Hepatocyte (in vitro differentiated cells): ENCODE results near the gene KRTAP10-8. TPM values are rescaled to one million over a fixed set of nuclear protein-coding genes. Genes with fewer than 3 reads are reported as not detected.
"Not testable (repeated sequence)": the region's sequence is repeated elsewhere in the genome, so short reads cannot be mapped to it uniquely, and the experiment has no call there.

Experiments used
- DNase-seq: peaks from one replicate; pipeline ENCODE4 v3.0.0-alpha.2; 2016; ENCODE audit warnings: low spot score
- H2AFZ ChIP-seq: fragments of 200-600 bp; sonication (generic); 2 replicates; pipeline ENCODE4 v1.6.0; 2016; ENCODE audit warnings: antibody characterized with exemption, mild to moderate bottlenecking
- H3K27ac ChIP-seq: fragments of 200-600 bp; sonication (generic); 2 replicates; pipeline ENCODE4 v1.5.1; 2016; ENCODE audit warnings: mild to moderate bottlenecking
- H3K27me3 ChIP-seq: fragments of 200-600 bp; sonication (generic); 2 replicates; pipeline ENCODE4 v1.6.1; 2016
- H3K36me3 ChIP-seq: fragments of 200-600 bp; sonication (generic); replicated peaks from 2 replicates; pipeline ENCODE4 v1.5.1; 2016; ENCODE audit warnings: low read depth; ENCODE audit not compliant: insufficient read depth
- H3K4me1 ChIP-seq: fragments of 200-600 bp; sonication (generic); 2 replicates; pipeline ENCODE4 v1.5.1; 2016; ENCODE audit warnings: mild to moderate bottlenecking, moderate library complexity; ENCODE audit not compliant: insufficient read depth
- H3K4me2 ChIP-seq: fragments of 200-600 bp; sonication (generic); 2 replicates; pipeline ENCODE4 v1.6.0; 2016
- H3K4me3 ChIP-seq: fragments of 200-600 bp; sonication (generic); 2 replicates; pipeline ENCODE4 v1.5.1; 2016; ENCODE audit warnings: mild to moderate bottlenecking
- H3K79me2 ChIP-seq: fragments of 200-600 bp; sonication (generic); 2 replicates; pipeline ENCODE4 v1.6.0; 2017; ENCODE audit warnings: mild to moderate bottlenecking
- H3K9me2 ChIP-seq: fragments of 200-600 bp; sonication (generic); replicated peaks from 2 replicates; pipeline ENCODE4 v1.6.0; 2017; ENCODE audit warnings: mild to moderate bottlenecking; ENCODE audit not compliant: insufficient read depth
- H3K9me3 ChIP-seq: fragments of 200-600 bp; sonication (generic); 2 replicates; pipeline ENCODE4 v1.5.1; 2016; ENCODE audit warnings: low read depth, mild to moderate bottlenecking
- H4K20me1 ChIP-seq: fragments of 200-600 bp; sonication (generic); 2 replicates; pipeline ENCODE4 v1.6.0; 2016; ENCODE audit warnings: mild to moderate bottlenecking; ENCODE audit not compliant: insufficient read depth, poor library complexity, severe bottlenecking
- EZH2 ChIP-seq: fragments of 200-600 bp; sonication (generic); IDR thresholded peaks from 2 replicates; pipeline ENCODE4 v1.6.1; 2016; ENCODE audit warnings: antibody characterized with exemption, mild to moderate bottlenecking, borderline replicate concordance
- EZH2phosphoT487 ChIP-seq: fragments of 200-600 bp; sonication (generic); IDR thresholded peaks from one replicate; pipeline ENCODE4 v1.6.1; 2018; ENCODE audit warnings: antibody characterized with exemption, mild to moderate bottlenecking, low read depth, moderate library complexity; ENCODE audit not compliant: unreplicated experiment, severe bottlenecking
- WGBS: methylation state at CpG from one replicate; pipeline ENCODE4 v1.1.6; 2016; ENCODE audit warnings: low lambda C conversion rate; ENCODE audit errors: missing lambda C conversion rate; 5-methylcytosine and 5-hydroxymethylcytosine counted together
- polyA plus RNA-seq: library from polyadenylated mRNA; unstranded; fragments of >200 nt; fragmentation: Nextera tagmentation; extraction: Ambion mirVana; gene quantifications from 2 replicates; pipeline ENCODE4 v1.2.1, GENCODE V29; 2016
- total RNA-seq: library from RNA; depleted of rRNA; stranded (reverse); fragments of >200 nt; gene quantifications from 2 replicates; pipeline ENCODE4 v1.2.3, GENCODE V29; 2014
- TF ChIP-seq, protein P1 (sequence below): fragments of 200-600 bp; sonication (generic); IDR thresholded peaks from 2 replicates; pipeline ENCODE4 v1.5.1; 2016; ENCODE audit warnings: antibody characterized with exemption, mild to moderate bottlenecking; ENCODE audit not compliant: poor library complexity

KRTAP10-8 gene
- total and polyA plus RNA-seq, 2 experiments from 2014 or later = not detected

DNA sequence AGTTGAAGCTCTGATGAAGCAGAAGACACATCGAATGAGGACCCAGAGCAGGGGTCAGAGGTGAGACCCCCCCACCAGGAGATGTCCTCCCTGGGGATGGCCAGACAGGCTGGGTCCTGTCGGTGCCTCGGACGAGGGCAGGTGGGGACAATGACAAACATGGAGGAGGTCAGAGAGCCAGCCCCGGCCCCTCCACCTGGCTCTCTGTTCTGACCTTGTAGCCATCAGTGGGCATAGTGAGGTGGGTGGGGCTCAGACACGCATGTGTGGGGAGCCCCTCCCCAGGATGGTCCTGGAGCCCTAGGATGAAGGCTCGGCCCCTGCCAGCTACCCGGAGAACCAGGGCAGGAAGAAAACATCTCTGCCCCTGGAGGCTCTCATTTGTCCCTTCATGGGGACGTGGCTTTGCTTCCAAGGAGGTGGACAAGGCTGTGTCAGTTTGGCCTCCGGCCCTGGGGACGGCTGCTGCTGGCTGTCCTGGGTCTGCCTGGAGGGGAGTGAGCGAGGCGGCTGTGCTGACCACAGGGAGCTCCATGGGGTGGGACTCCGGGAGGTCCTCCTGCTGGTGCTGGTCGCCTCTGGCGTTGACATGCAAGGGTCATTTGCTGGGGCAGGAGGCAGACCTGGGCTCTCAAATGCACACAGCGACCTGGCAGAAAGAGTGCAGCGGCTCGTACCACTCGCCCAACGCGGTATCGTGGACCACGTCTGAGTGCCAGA, 22.1 kb upstream of the KRTAP10-8 start:
- Histone ChIP-seq H3K36me3 (no peaks in the 10 kb centered on the region), H2AFZ (no peak overlapping the region), H3K79me2 (no peaks in the 10 kb centered on the region), H3K27me3 (no peaks in the 10 kb centered on the region), H3K4me3 (no peak overlapping the region), H3K27ac (no peak overlapping the region), H3K9me3 (no peaks in the 10 kb centered on the region), H3K4me1 (peaks cover 7% of the 10 kb centered on the region), H4K20me1 (no peaks in the 10 kb centered on the region), H3K9me2 (no peaks in the 10 kb centered on the region), H3K4me2 (no peak overlapping the region)
- DNase-seq = no peak
- TF ChIP-seq EZH2 = no peak
- TF ChIP-seq, protein P1, sequence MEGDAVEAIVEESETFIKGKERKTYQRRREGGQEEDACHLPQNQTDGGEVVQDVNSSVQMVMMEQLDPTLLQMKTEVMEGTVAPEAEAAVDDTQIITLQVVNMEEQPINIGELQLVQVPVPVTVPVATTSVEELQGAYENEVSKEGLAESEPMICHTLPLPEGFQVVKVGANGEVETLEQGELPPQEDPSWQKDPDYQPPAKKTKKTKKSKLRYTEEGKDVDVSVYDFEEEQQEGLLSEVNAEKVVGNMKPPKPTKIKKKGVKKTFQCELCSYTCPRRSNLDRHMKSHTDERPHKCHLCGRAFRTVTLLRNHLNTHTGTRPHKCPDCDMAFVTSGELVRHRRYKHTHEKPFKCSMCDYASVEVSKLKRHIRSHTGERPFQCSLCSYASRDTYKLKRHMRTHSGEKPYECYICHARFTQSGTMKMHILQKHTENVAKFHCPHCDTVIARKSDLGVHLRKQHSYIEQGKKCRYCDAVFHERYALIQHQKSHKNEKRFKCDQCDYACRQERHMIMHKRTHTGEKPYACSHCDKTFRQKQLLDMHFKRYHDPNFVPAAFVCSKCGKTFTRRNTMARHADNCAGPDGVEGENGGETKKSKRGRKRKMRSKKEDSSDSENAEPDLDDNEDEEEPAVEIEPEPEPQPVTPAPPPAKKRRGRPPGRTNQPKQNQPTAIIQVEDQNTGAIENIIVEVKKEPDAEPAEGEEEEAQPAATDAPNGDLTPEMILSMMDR = no peak
- TF ChIP-seq EZH2phosphoT487 = no peak
- 93% methylated on average over 24 of the region's 24 CpGs for WGBS

DNA sequence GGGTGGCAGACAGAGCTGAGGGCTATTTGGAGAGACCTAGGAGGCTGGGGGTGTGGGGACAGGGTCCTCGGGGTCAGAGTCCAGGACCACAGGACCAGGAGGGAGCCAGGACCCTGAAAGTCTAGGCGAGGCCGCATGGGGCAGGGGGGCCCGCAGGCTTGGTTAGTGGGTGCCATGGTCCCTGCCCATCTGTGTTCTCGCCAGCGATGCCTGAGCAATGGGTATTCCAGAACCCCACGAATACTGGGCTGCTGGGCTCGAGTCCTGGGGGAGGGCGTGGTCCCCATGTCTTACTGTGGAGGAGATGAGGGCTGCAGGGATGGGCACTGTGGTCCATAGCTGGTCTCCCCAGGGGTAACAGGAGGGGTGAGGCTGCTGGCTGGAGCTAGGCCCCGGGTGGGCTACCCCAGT, 21.6 kb upstream of the KRTAP10-8 start:
- H3K9me2 ChIP-seq = no peaks in the 10 kb centered on the region
- no peak for DNase-seq
- H3K27me3 ChIP-seq = no peaks in the 10 kb centered on the region
- no peaks in the 10 kb centered on the region for H3K79me2 ChIP-seq
- H3K36me3 ChIP-seq = no peaks in the 10 kb centered on the region
- peaks cover 7% of the 10 kb centered on the region for H3K4me1 ChIP-seq
- H3K9me3 ChIP-seq = no peaks in the 10 kb centered on the region
- no peak overlapping the region for H2AFZ ChIP-seq
- no peak overlapping the region for H3K4me2 ChIP-seq
- 96% methylated on average over 10 of the region's 10 CpGs for WGBS
- no peak overlapping the region for H3K27ac ChIP-seq
- TF ChIP-seq EZH2phosphoT487 = no peak
- TF ChIP-seq EZH2 = no peak
- TF ChIP-seq, protein P1 = no peak
- no peak overlapping the region for H3K4me3 ChIP-seq
- no peaks in the 10 kb centered on the region for H4K20me1 ChIP-seq

DNA sequence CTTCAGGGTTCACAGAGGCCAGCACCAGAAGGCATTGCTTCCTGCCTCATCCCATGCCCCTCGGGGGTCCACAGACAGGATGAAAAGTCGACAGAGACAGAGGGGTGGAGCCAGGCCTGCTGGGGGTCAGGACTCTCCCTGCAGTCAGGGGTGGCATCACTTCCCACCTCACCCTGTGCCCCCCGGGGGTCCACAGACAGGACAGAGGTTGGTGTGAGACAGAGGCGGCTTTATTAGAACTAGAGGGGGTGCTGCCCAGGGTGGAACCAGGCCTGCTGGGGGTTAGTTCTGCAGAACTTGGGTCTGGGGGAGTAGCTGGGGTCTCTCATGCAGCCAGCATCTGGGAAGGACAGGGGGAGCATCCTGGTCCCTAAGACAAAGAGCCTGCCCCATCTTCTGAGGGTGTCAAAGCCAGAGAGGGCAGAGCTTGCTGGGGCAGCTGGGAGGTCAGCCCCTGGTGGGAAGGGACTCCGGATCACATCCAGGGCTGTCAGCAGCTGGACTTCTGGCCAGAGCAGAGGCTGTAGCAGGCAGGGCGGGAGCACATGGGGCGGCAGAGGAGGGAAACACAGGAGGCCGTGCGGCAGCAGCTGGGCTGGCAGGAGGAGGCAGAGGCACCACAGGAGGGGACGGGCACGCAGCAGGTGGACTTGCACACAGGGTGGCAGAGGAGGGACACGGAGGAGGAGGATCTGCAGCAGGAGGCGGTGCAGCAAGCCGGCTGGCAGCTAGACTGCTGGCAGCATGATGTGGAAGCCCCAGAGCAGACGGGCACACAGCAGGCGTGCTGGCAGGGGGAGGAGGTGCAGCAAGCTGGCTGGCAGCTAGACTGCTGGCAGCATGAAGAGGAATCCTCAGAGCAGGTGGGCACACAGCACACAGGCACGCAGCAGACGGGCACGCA, 20.7 kb upstream of the KRTAP10-8 start:
- not testable (repeated sequence) for H4K20me1 ChIP-seq, H3K4me3 ChIP-seq, H3K36me3 ChIP-seq, H3K4me2 ChIP-seq, H3K27ac ChIP-seq, H3K27me3 ChIP-seq, H3K79me2 ChIP-seq, H3K4me1 ChIP-seq, H3K9me3 ChIP-seq, DNase-seq, H2AFZ ChIP-seq, H3K9me2 ChIP-seq
- 89% methylated on average over 17 of the region's 19 CpGs for WGBS

DNA sequence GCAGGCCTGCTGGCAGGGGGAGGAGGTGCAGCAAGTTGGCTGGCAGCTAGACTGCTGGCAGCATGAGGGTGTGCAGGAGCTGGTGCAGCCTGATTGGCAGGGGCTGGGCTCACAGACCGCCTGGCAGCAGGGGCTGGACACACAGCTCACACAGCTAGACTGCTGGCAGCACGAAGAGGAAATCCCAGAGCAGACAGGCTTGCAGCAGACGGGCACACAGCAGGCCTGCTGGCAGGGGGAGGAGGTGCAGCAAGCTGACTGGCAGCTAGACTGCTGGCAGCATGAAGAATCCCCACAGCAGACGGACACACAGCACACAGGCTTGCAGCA, 20.1 kb upstream of the KRTAP10-8 start:
- not testable (repeated sequence) for H3K9me3 ChIP-seq, H3K9me2 ChIP-seq, DNase-seq, H4K20me1 ChIP-seq, H3K27ac ChIP-seq, H3K27me3 ChIP-seq, H3K4me1 ChIP-seq, H3K36me3 ChIP-seq, H3K4me3 ChIP-seq, H3K79me2 ChIP-seq, H2AFZ ChIP-seq, H3K4me2 ChIP-seq
- WGBS = 86% methylated on average over 3 of the region's 4 CpGs
